ENCODE measurements around the gene FAM120A. TPM values are rescaled to one million over a fixed set of nuclear protein-coding genes. Genes with fewer than 3 reads are reported as not detected.
"Not testable (repeated sequence)": the region's sequence is repeated elsewhere in the genome, so short reads cannot be mapped to it uniquely, and the experiment has no call there.

Gene FAM120A
- total RNA-seq, 1 experiment from 2014 or later: 53.3 TPM

- TF ChIP-seq ERG (CRISPR knock-in tag; IDR thresholded peaks at IDR 0.05) (no peak), CBFB (CRISPR knock-in tag; IDR thresholded peaks at IDR 0.05; ENCODE audit: low read depth) (no peak), MYBL2 (CRISPR knock-in tag; IDR thresholded peaks at IDR 0.05) (no peak), TEAD1 (CRISPR knock-in tag; IDR thresholded peaks at IDR 0.05) (no peak), CREM (CRISPR knock-in tag; IDR thresholded peaks at IDR 0.05) (no peak), ZNF263 (CRISPR knock-in tag; IDR thresholded peaks at IDR 0.05; ENCODE audit: low read depth) (no peak)
Measured at GRCh38 chr9:93437996-93438395, 13.5 kb upstream of the FAM120A start (continued).

GRCh38 chr9:93439301-93439700 is 12.2 kb upstream of the FAM120A start:
- CTCF ChIA-PET; DNase-seq (ENCODE audit: low spot score); H3K27me3 Mint-ChIP-seq (ENCODE audit: low read depth); H3K36me3 Mint-ChIP-seq; H3K9me3 Mint-ChIP-seq; H3K4me3 Mint-ChIP-seq; ATAC-seq; H3K27ac Mint-ChIP-seq: not testable (repeated sequence)
- POLR2A ChIA-PET: interaction anchor here (0.7 kb wide), 2 partner anchors 10 to 13 kb away, joined by 3 read pairs; no protein-coding TSS in a partner anchor
- peaks cover 14% of the 10 kb centered on the region for H3K4me1 Mint-ChIP-seq

GRCh38 chr9:93440896-93441580 is 10.4 kb upstream of the FAM120A start:
- no peak for ATAC-seq
- Mint-ChIP-seq H3K4me3 (no peak overlapping the region), H3K27ac (peak overlapping the region; percentile 63; the same call in 1 of the 2 replicates), H3K4me1 (peaks cover 8% of the 10 kb centered on the region), H3K9me3 (no peaks in the 10 kb centered on the region), H3K27me3 (ENCODE audit: low read depth) (no peaks in the 10 kb centered on the region), H3K36me3 (peaks cover 4% of the 10 kb centered on the region)
- ChIA-PET POLR2A (no interaction called here), CTCF (interaction anchor here (1.1 kb wide), 1 partner anchor 125 kb away, joined by 4 read pairs; no protein-coding TSS in a partner anchor)
- TF ChIP-seq ZNF423 (CRISPR knock-in tag; IDR thresholded peaks at IDR 0.05) (no peak), ZNF121 (CRISPR knock-in tag; IDR thresholded peaks at IDR 0.05) (no peak), ZBTB21 (CRISPR knock-in tag; IDR thresholded peaks at IDR 0.05; ENCODE audit: borderline replicate concordance) (no peak), E2F1 (CRISPR knock-in tag; IDR thresholded peaks at IDR 0.05) (no peak), IRF2 (CRISPR knock-in tag; IDR thresholded peaks at IDR 0.05; ENCODE audit: borderline replicate concordance, low read depth) (no peak), CREM (CRISPR knock-in tag; IDR thresholded peaks at IDR 0.05) (no peak), ZNF512 (CRISPR knock-in tag; IDR thresholded peaks at IDR 0.05; ENCODE audit: borderline replicate concordance) (no peak), ETV6 (CRISPR knock-in tag; IDR thresholded peaks at IDR 0.05) (no peak), E2F4 (CRISPR knock-in tag; IDR thresholded peaks at IDR 0.05; ENCODE audit: borderline replicate concordance, low read depth) (no peak), NR1H2 (CRISPR knock-in tag; IDR thresholded peaks at IDR 0.05) (no peak), OVOL2 (CRISPR knock-in tag; IDR thresholded peaks at IDR 0.05; ENCODE audit: borderline replicate concordance) (no peak), NR2C2 (CRISPR knock-in tag; IDR thresholded peaks at IDR 0.05) (no peak), GTF2I (CRISPR knock-in tag; conservative IDR thresholded peaks at IDR 0.05) (no peak), ZNF263 (CRISPR knock-in tag; IDR thresholded peaks at IDR 0.05; ENCODE audit: low read depth) (no peak), USF2 (CRISPR knock-in tag; IDR thresholded peaks at IDR 0.05) (no peak), SP1 (CRISPR knock-in tag; conservative IDR thresholded peaks at IDR 0.05) (no peak), MYBL2 (CRISPR knock-in tag; IDR thresholded peaks at IDR 0.05) (no peak)
- DNase-seq (ENCODE audit: low spot score): no peak

All from WTC11 (cell line).